ENCODE results near the gene TAS2R8.

DNA sequence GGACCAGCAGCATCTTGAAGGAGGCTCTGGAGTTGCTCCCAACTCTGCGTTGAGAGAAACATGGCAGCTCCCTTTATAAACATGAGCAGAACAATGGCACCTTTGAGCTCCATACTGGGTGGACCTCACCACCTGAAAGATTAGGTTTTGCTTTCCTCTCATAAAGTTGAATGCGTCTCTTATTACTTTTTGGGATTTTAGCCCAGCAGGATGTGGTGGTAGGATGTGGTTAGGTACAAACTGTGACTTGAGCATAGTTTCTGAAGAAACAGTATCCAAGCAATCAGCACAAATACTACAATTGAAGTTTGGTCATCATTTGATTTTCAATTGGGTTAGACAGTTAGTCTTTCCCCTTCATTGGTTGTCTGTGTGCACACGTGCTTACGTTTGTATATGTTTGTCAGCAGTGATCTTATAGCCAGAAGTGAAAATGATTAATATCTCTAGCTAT is 42.4 kb upstream of the TAS2R8 start, which contains the start of gene PRR4:
- TF ChIP-seq EZH2 (IDR thresholded peaks at IDR 0.05; ENCODE audit: low read depth) = no peak
- TF ChIP-seq, protein P1, sequence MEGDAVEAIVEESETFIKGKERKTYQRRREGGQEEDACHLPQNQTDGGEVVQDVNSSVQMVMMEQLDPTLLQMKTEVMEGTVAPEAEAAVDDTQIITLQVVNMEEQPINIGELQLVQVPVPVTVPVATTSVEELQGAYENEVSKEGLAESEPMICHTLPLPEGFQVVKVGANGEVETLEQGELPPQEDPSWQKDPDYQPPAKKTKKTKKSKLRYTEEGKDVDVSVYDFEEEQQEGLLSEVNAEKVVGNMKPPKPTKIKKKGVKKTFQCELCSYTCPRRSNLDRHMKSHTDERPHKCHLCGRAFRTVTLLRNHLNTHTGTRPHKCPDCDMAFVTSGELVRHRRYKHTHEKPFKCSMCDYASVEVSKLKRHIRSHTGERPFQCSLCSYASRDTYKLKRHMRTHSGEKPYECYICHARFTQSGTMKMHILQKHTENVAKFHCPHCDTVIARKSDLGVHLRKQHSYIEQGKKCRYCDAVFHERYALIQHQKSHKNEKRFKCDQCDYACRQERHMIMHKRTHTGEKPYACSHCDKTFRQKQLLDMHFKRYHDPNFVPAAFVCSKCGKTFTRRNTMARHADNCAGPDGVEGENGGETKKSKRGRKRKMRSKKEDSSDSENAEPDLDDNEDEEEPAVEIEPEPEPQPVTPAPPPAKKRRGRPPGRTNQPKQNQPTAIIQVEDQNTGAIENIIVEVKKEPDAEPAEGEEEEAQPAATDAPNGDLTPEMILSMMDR (conservative IDR thresholded peaks at IDR 0.05) = no peak
